Measurements from ENCODE around the gene ENTPD8. TPM values are rescaled to one million over a fixed set of nuclear protein-coding genes. Genes with fewer than 3 reads are reported as not detected.

ENTPD8 gene
- total and polyA plus RNA-seq, 2 of the 13 experiments (the other 11 are each of a cell fraction or from before 2014, with no cell fraction given) = 0.26 to 0.44 TPM

DNA sequence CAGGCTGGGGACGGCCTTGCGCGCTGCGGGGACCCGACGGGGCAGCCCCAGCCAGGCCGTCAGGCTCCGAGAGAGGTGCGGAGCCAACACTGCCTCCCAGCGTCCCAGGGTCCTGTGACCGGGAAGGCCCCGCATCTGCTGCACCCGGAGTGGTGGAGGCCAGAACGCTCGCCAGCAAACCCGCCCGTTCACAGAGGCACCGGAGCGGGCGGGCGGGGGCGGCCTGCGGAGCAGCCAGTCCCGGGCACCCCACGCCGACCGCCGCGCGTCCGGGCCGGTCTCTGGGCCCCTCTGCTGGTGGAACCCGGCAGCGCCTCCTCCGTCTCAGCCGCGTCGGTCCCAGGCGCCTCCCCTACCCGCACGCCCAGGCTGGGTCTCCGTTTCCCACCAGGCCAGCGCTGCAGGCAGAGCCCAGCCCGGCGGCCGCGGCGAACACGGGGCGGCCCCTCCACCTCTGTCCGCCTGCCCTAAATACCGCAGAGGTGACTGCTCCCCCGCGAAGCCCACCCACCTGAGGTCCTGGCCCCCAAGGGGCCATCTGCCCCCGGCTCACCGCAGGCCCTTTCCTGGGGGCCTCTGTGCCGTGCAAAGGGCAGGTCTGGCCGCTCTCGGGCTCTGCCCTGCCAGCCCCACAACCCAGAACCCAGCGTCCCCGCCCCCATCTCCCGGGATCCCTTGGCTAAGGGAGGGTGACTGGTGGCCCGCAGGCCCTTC lies 34.1 kb downstream of the ENTPD8 start (continued):
- TF ChIP-seq, protein P1, sequence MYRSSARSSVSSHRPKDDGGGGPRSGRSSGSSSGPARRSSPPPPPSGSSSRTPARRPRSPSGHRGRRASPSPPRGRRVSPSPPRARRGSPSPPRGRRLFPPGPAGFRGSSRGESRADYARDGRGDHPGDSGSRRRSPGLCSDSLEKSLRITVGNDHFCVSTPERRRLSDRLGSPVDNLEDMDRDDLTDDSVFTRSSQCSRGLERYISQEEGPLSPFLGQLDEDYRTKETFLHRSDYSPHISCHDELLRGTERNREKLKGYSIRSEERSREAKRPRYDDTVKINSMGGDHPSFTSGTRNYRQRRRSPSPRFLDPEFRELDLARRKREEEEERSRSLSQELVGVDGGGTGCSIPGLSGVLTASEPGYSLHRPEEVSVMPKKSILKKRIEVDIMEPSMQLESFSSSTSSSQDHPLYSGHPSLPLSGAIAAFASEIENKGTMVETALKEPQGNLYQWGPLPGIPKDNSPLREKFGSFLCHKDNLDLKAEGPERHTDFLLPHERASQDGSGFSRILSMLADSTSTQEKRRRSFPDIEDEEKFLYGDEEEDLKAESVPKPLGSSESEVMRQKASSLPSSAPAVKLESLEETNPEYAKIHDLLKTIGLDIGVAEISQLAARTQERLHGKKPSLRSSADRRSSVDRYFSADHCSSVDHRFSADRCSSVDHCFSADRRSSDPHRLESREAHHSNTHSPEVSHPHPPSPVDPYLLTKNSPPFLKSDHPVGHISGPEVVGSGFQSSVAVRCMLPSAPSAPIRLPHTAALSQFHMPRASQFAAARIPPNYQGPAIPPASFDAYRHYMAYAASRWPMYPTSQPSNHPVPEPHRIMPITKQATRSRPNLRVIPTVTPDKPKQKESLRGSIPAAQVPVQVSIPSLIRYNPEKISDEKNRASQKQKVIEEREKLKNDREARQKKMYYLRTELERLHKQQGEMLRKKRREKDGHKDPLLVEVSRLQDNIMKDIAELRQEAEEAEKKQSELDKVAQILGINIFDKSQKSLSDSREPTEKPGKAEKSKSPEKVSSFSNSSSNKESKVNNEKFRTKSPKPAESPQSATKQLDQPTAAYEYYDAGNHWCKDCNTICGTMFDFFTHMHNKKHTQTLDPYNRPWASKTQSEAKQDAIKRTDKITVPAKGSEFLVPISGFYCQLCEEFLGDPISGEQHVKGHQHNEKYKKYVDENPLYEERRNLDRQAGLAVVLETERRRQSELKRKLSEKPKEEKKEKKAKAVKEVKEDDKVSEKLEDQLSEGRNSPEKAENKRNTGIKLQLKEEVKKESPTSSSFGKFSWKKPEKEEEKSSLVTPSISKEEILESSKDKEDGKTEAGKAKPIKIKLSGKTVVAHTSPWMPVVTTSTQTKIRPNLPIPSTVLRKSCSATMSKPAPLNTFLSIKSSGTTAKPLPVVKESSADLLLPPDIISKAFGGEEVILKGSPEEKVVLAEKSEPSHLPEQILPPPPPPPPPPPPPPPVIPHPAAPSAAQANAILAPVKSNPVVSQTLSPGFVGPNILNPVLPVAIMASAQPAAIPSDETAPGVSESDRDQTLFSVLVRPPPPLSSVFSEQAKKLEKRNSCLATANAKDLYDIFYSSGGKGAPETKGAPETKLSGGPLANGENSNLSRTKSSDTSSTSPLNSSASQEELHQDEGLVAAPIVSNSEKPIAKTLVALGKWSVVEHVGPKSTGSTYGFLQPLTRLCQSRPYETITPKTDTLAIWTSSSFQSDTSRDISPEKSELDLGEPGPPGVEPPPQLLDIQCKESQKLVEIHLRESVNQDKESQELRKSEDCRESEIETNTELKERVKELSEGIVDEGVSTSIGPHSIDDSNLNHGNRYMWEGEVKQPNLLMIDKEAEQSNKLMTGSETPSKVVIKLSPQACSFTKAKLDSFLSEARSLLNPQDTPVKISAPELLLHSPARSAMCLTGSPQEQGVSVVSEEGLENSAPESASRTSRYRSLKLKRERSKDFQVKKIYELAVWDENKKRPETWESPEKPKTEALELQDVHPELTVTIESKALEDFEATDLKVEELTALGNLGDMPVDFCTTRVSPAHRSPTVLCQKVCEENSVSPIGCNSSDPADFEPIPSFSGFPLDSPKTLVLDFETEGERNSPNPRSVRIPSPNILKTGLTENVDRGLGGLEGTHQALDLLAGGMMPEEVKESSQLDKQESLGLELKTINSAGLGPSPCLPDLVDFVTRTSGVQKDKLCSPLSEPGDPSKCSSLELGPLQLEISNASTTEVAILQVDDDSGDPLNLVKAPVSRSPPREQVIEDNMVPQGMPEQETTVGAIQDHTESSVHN (CRISPR knock-in tag; IDR thresholded peaks at IDR 0.05) = no peak
- TF ChIP-seq HNRNPK (IDR thresholded peaks at IDR 0.05; ENCODE audit: low read depth, low read length, poor library complexity, severe bottlenecking) = peak; percentile 30
- no peak for TF ChIP-seq BORCS8-MEF2B (CRISPR knock-in tag; IDR thresholded peaks at IDR 0.05)
- no peak for TF ChIP-seq GTF2F1 (IDR thresholded peaks at IDR 0.05; ENCODE audit: low read length)
- TF ChIP-seq SIN3B (IDR thresholded peaks at IDR 0.05; ENCODE audit: low read length) = no peak
- TF ChIP-seq, protein P2, sequence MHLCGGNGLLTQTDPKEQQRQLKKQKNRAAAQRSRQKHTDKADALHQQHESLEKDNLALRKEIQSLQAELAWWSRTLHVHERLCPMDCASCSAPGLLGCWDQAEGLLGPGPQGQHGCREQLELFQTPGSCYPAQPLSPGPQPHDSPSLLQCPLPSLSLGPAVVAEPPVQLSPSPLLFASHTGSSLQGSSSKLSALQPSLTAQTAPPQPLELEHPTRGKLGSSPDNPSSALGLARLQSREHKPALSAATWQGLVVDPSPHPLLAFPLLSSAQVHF (CRISPR knock-in tag; IDR thresholded peaks at IDR 0.05) = no peak
- no peak; the same call in 1 of the 2 replicates for TF ChIP-seq SALL1 (CRISPR knock-in tag; IDR thresholded peaks at IDR 0.05)
- TF ChIP-seq REPIN1 (CRISPR knock-in tag; IDR thresholded peaks at IDR 0.05; ENCODE audit: borderline replicate concordance, low read depth) = no peak
- no peak for TF ChIP-seq CBFB (CRISPR knock-in tag; IDR thresholded peaks at IDR 0.05)
- TF ChIP-seq, protein P3, sequence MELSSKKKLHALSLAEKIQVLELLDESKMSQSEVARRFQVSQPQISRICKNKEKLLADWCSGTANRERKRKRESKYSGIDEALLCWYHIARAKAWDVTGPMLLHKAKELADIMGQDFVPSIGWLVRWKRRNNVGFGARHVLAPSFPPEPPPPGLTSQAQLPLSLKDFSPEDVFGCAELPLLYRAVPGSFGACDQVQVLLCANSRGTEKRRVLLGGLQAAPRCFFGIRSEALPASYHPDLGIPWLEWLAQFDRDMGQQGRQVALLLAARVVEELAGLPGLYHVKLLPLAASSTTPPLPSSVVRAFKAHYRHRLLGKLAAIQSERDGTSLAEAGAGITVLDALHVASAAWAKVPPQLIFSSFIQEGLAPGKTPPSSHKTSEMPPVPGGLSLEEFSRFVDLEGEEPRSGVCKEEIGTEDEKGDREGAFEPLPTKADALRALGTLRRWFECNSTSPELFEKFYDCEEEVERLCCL (CRISPR knock-in tag; IDR thresholded peaks at IDR 0.05; ENCODE audit: borderline replicate concordance) = no peak
- peak; percentile 30 for TF ChIP-seq YY1 (IDR thresholded peaks at IDR 0.05; ENCODE audit: insufficient read depth, insufficient replicate concordance, low read depth, low read length)
- TF ChIP-seq, protein P4, sequence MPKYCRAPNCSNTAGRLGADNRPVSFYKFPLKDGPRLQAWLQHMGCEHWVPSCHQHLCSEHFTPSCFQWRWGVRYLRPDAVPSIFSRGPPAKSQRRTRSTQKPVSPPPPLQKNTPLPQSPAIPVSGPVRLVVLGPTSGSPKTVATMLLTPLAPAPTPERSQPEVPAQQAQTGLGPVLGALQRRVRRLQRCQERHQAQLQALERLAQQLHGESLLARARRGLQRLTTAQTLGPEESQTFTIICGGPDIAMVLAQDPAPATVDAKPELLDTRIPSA (CRISPR knock-in tag; IDR thresholded peaks at IDR 0.05; ENCODE audit: borderline replicate concordance) = no peak
- 0 out of 2 replicates have a peak, but pooled peaks have one; percentile 47 for TF ChIP-seq ZNF235 (CRISPR knock-in tag; IDR thresholded peaks at IDR 0.05; ENCODE audit: borderline replicate concordance)
- TF ChIP-seq SP5 (CRISPR knock-in tag; IDR thresholded peaks at IDR 0.05; ENCODE audit: borderline replicate concordance, low read depth) = no peak
- peak; percentile 41 for TF ChIP-seq HNRNPLL (IDR thresholded peaks at IDR 0.05; ENCODE audit: low read depth, low read length, poor library complexity, severe bottlenecking)
- TF ChIP-seq ZNF20 (CRISPR knock-in tag; IDR thresholded peaks at IDR 0.05) = no peak
- TF ChIP-seq HES4 (CRISPR knock-in tag; IDR thresholded peaks at IDR 0.05; ENCODE audit: borderline replicate concordance) = no peak
- TF ChIP-seq ZNF484 (CRISPR knock-in tag; IDR thresholded peaks at IDR 0.05; ENCODE audit: borderline replicate concordance, low read depth) = no peak
